ENCODE results near the gene CFAP119. TPM values are rescaled to one million over a fixed set of nuclear protein-coding genes. Genes with fewer than 3 reads are reported as not detected.

Gene CFAP119
- polyA plus RNA-seq, 10 donors: 0.42 to 2.0 (median 1.8) TPM

- DNase-seq: no peak
Measured at GRCh38 chr16:30762991-30763725, 1.3 kb upstream of the CFAP119 start.

GRCh38 chr16:30761427-30761927 lies 385 bp downstream of the CFAP119 start:
- peak in 1 of 3 donors; percentile 59 for DNase-seq

GRCh38 chr16:30760577-30761426 lies 1.1 kb downstream of the CFAP119 start:
- DNase-seq: no peak

GRCh38 chr16:30760001-30760559 lies 1.8 kb downstream of the CFAP119 start:
- no peak for DNase-seq

- no peak for DNase-seq
Measured at GRCh38 chr16:30758988-30759491, 2.8 kb downstream of the CFAP119 start.

GRCh38 chr16:30757316-30757715 lies 4.5 kb downstream of the CFAP119 start:
- no peak for DNase-seq

GRCh38 chr16:30756781-30757100 lies 5.1 kb downstream of the CFAP119 start:
- no peak for DNase-seq

GRCh38 chr16:30755955-30756780 lies 5.7 kb downstream of the CFAP119 start:
- DNase-seq: no peak

GRCh38 chr16:30753596-30753995 lies 8.3 kb downstream of the CFAP119 start:
- DNase-seq: no peak

GRCh38 chr16:30750876-30751465 lies 10.9 kb downstream of the CFAP119 start:
- DNase-seq: no peak

- no peak for DNase-seq
Measured at GRCh38 chr16:30750201-30750600, 11.7 kb downstream of the CFAP119 start.

- DNase-seq: no peak
Measured at GRCh38 chr16:30748634-30749445, 13.0 kb downstream of the CFAP119 start.

- DNase-seq: peak; percentile 99 to 100 (median 99)
Measured at GRCh38 chr16:30747799-30748633, 13.8 kb downstream of the CFAP119 start, which contains the start of gene PHKG2. PHKG2 (plus strand) TSS chr16:30748425; CDS start chr16:30748821, 396 bp downstream.

- DNase-seq: no peak
Measured at GRCh38 chr16:30747331-30747730, 14.5 kb downstream of the CFAP119 start.

GRCh38 chr16:30746638-30747175 lies 15.2 kb downstream of the CFAP119 start:
- DNase-seq: no peak

GRCh38 chr16:30745082-30745481 lies 16.8 kb downstream of the CFAP119 start:
- no peak for DNase-seq

GRCh38 chr16:30744183-30744582 lies 17.7 kb downstream of the CFAP119 start:
- DNase-seq: peak; percentile 79 to 93 (median 81)

- peak in 2 of 3 donors; percentile 60 to 80 for DNase-seq
Measured at GRCh38 chr16:30743716-30744115, 18.1 kb downstream of the CFAP119 start.

- peak in 1 of 3 donors; percentile 47 for DNase-seq
Measured at GRCh38 chr16:30741461-30741914, 20.4 kb downstream of the CFAP119 start.
